ENCODE results near the gene CRABP2.
A peak's percentile ranks its signal among the peaks of the same experiment; 100 is the strongest.

Gene CRABP2

GRCh38 chr1:156666862-156667609 lies 38.3 kb downstream of the CRABP2 start:
- no peak for DNase-seq

- DNase-seq, result no peak
Measured at GRCh38 chr1:156665539-156665938, 39.8 kb downstream of the CRABP2 start.

- DNase-seq, result no peak
Measured at GRCh38 chr1:156664767-156665411, 40.5 kb downstream of the CRABP2 start.

GRCh38 chr1:156664046-156664766 lies 41.2 kb downstream of the CRABP2 start:
- DNase-seq, result peak; percentile 52

- peak; percentile 59 for DNase-seq
Measured at GRCh38 chr1:156663178-156663577, 42.2 kb downstream of the CRABP2 start.

- DNase-seq, result no peak
Measured at GRCh38 chr1:156662800-156663055, 42.7 kb downstream of the CRABP2 start.

- no peak for DNase-seq
Measured at GRCh38 chr1:156662005-156662799, 43.2 kb downstream of the CRABP2 start.

GRCh38 chr1:156660752-156661112 lies 44.7 kb downstream of the CRABP2 start:
- DNase-seq, result no peak

GRCh38 chr1:156659988-156660751 lies 45.2 kb downstream of the CRABP2 start:
- peak; percentile 95 for DNase-seq

GRCh38 chr1:156659661-156659987 lies 45.8 kb downstream of the CRABP2 start:
- no peak for DNase-seq

GRCh38 chr1:156658945-156659574 lies 46.3 kb downstream of the CRABP2 start:
- no peak for DNase-seq

- DNase-seq, result no peak
Measured at GRCh38 chr1:156658496-156658895, 46.9 kb downstream of the CRABP2 start.

GRCh38 chr1:156657741-156658319 lies 47.6 kb downstream of the CRABP2 start:
- DNase-seq, result no peak

- DNase-seq, result peak; percentile 46
Measured at GRCh38 chr1:156656806-156657740, 48.3 kb downstream of the CRABP2 start.

GRCh38 chr1:156655904-156656516 lies 49.4 kb downstream of the CRABP2 start:
- DNase-seq, result no peak

GRCh38 chr1:156655151-156655903 lies 50.1 kb downstream of the CRABP2 start:
- DNase-seq, result no peak

- DNase-seq, result no peak
Measured at GRCh38 chr1:156654700-156655099, 50.7 kb downstream of the CRABP2 start.

GRCh38 chr1:156652992-156653355 lies 52.4 kb downstream of the CRABP2 start:
- no peak for DNase-seq
